MG63 (cell line): ENCODE measurements around the gene SIGLEC10. TPM values are rescaled to one million over a fixed set of nuclear protein-coding genes. Genes with fewer than 3 reads are reported as not detected.

Source experiments
- DNase-seq: peaks from one replicate; pipeline ENCODE4 v3.0.0-alpha.2; 2020
- H3K27me3 ChIP-seq: fragments of 250-450 bp; sonication (Bioruptor Pico); 2 replicates; pipeline ENCODE4 v1.5.1; 2020; ENCODE audit warnings: mild to moderate bottlenecking, moderate library complexity
- H3K36me3 ChIP-seq: fragments of 250-450 bp; sonication (Bioruptor Pico); 2 replicates; pipeline ENCODE4 v1.5.1; 2020; ENCODE audit warnings: mild to moderate bottlenecking, moderate library complexity
- H3K4me3 ChIP-seq: fragments of 250-450 bp; sonication (Bioruptor Pico); 2 replicates; pipeline ENCODE4 v1.5.1; 2020; ENCODE audit warnings: mild to moderate bottlenecking, moderate library complexity
- H3K9me3 ChIP-seq: fragments of 250-450 bp; sonication (Bioruptor Pico); 2 replicates; pipeline ENCODE4 v1.5.1; 2020; ENCODE audit warnings: mild to moderate bottlenecking, moderate library complexity
- total RNA-seq: library from RNA; depleted of rRNA; stranded (reverse); fragments of >200 nt; shearing (Covaris generic); gene quantifications from 2 replicates; pipeline ENCODE4 v1.2.3, GENCODE V29; 2014; ENCODE audit warnings: low replicate concordance; rRNA removed

Gene SIGLEC10
- total RNA-seq, 1 experiment from 2014 or later, result not detected

- Histone ChIP-seq H3K36me3 (peaks cover 7% of the 10 kb centered on the region), H3K27me3 (no peaks in the 10 kb centered on the region), H3K4me3 (peak overlapping the region; percentile 98; the same call in 1 of the 2 replicates), H3K9me3 (no peaks in the 10 kb centered on the region)
- DNase-seq, result no peak
Measured at GRCh38 chr19:51364200-51365106, 53.0 kb downstream of the SIGLEC10 start.

- Histone ChIP-seq H3K27me3 (no peaks in the 10 kb centered on the region), H3K36me3 (peaks cover 7% of the 10 kb centered on the region), H3K4me3 (no peak overlapping the region), H3K9me3 (no peaks in the 10 kb centered on the region)
- DNase-seq, result no peak
Measured at GRCh38 chr19:51361239-51361638, 56.2 kb downstream of the SIGLEC10 start.

Other genes with a start within 250 kb of the SIGLEC10 start
- 0.22 and 3.8 TPM in 2 replicates for gene CD33, start 192.6 kb downstream of the SIGLEC10 start, total RNA-seq
- gene SIGLECL1, start 166.6 kb downstream of the SIGLEC10 start, total RNA-seq, result not detected in 2 replicates
- not detected in 2 replicates for gene IGLON5, start 106.0 kb downstream of the SIGLEC10 start, total RNA-seq
- 0.10 and 0.95 TPM in 2 replicates for gene VSIG10L, start 75.5 kb downstream of the SIGLEC10 start, total RNA-seq
- gene ETFB, start 51.3 kb downstream of the SIGLEC10 start, total RNA-seq, result 170 and 237 TPM in 2 replicates
- gene CLDND2, start 48.6 kb downstream of the SIGLEC10 start, total RNA-seq, result not detected in 2 replicates
- not detected in 2 replicates for gene NKG7, start 45.0 kb downstream of the SIGLEC10 start, total RNA-seq
- gene LIM2, start 29.7 kb downstream of the SIGLEC10 start, total RNA-seq, result not detected in 2 replicates
- not detected in 2 replicates for gene C19orf84, start 27.1 kb downstream of the SIGLEC10 start, total RNA-seq
- gene SIGLEC8, start 40.8 kb upstream of the SIGLEC10 start, total RNA-seq, result not detected in 2 replicates
- gene CEACAM18, start 60.9 kb upstream of the SIGLEC10 start, total RNA-seq, result not detected in 2 replicates
- gene SIGLEC12, start 84.2 kb upstream of the SIGLEC10 start, total RNA-seq, result not detected in 2 replicates
- gene SIGLEC6, start 114.0 kb upstream of the SIGLEC10 start, total RNA-seq, result not detected in 2 replicates
- 2.9 and 10.9 TPM in 2 replicates for gene ZNF175, start 153.6 kb upstream of the SIGLEC10 start, total RNA-seq
- not detected in 2 replicates for gene SIGLEC5, start 212.8 kb upstream of the SIGLEC10 start, total RNA-seq
- not detected in 2 replicates for gene SIGLEC14, start 229.2 kb upstream of the SIGLEC10 start, total RNA-seq